Neural cell (in vitro differentiated cells): Measurements from ENCODE around the gene C9orf43. TPM values are rescaled to one million over a fixed set of nuclear protein-coding genes. Genes with fewer than 3 reads are reported as not detected.

ENCODE experiments used
- H2AFZ ChIP-seq: fragments of 200-600, 300-800 bp; sonication (generic), shearing (Covaris generic); 2 replicates; pipeline ENCODE4 v1.6.0; 2014; ENCODE audit warnings: low read depth, mild to moderate bottlenecking, antibody characterized with exemption, low read length, moderate library complexity
- H3F3A ChIP-seq: fragments of 200-600 bp; shearing (Covaris generic); 2 replicates; pipeline ENCODE4 v1.6.1; 2016; ENCODE audit warnings: mild to moderate bottlenecking, moderate library complexity, mixed read lengths, antibody characterized with exemption, low read length; ENCODE audit not compliant: insufficient read depth, poor library complexity, severe bottlenecking
- H3K27ac ChIP-seq: fragments of 200-600, 300-800 bp; sonication (generic), shearing (Covaris generic); 2 replicates; pipeline ENCODE4 v1.5.1; 2014; ENCODE audit warnings: mild to moderate bottlenecking, low read length, moderate library complexity
- H3K27me3 ChIP-seq: fragments of 300-800, 200-600 bp; sonication (generic), shearing (Covaris generic); 2 replicates; pipeline ENCODE4 v1.6.0; 2014; ENCODE audit warnings: mild to moderate bottlenecking, low read depth, low read length, moderate library complexity; ENCODE audit not compliant: insufficient read depth
- H3K36me3 ChIP-seq: fragments of 300-800, 200-600 bp; sonication (generic), shearing (Covaris generic); 2 replicates; pipeline ENCODE4 v1.5.1; 2014; ENCODE audit warnings: mild to moderate bottlenecking, antibody characterized with exemption, low read length, moderate library complexity; ENCODE audit not compliant: insufficient read depth
- H3K4me2 ChIP-seq: fragments of 300-800, 200-600 bp; sonication (generic), shearing (Covaris generic); 2 replicates; pipeline ENCODE4 v1.6.0; 2014; ENCODE audit warnings: mild to moderate bottlenecking, low read length
- H3K4me3 ChIP-seq: fragments of 300-800, 200-600 bp; sonication (generic), shearing (Covaris generic); 2 replicates; pipeline ENCODE4 v1.5.1; 2014; ENCODE audit warnings: mild to moderate bottlenecking, low read length, moderate library complexity
- H3K79me2 ChIP-seq: fragments of 200-600 bp; shearing (Covaris generic); replicated peaks from 2 replicates; pipeline ENCODE4 v1.6.0; 2014; ENCODE audit warnings: mild to moderate bottlenecking, low read length, moderate library complexity; ENCODE audit not compliant: insufficient read depth
- H3K9ac ChIP-seq: fragments of 300-800, 200-600 bp; sonication (generic), shearing (Covaris generic); 2 replicates; pipeline ENCODE4 v1.6.1; 2016; ENCODE audit warnings: mild to moderate bottlenecking, low read length, mixed read lengths
- H3K9me2 ChIP-seq: fragments of 200-600 bp; shearing (Covaris generic); 2 replicates; pipeline ENCODE4 v1.6.1; 2016; ENCODE audit warnings: mild to moderate bottlenecking, low read length, mixed read lengths; ENCODE audit not compliant: insufficient read depth
- H3K9me3 ChIP-seq: fragments of 200-600, 300-800 bp; sonication (generic), shearing (Covaris generic); 2 replicates; pipeline ENCODE4 v1.6.1; 2016; ENCODE audit warnings: mild to moderate bottlenecking, mixed run types, low read length, moderate library complexity, mixed read lengths
- H4K20me1 ChIP-seq: fragments of 200-600 bp; shearing (Covaris generic); 2 replicates; pipeline ENCODE4 v1.6.1; 2016; ENCODE audit warnings: mild to moderate bottlenecking, mixed run types; ENCODE audit not compliant: insufficient read depth
- CTCF ChIP-seq: fragments of 450-650 bp; IDR thresholded peaks from 2 replicates; pipeline ENCODE4 v1.5.1; 2014; ENCODE audit warnings: antibody characterized with exemption, mild to moderate bottlenecking, moderate library complexity; ENCODE audit not compliant: poor library complexity, severe bottlenecking
- EP300 ChIP-seq: fragments of 450-650 bp; conservative IDR thresholded peaks from 2 replicates; pipeline ENCODE4 v1.6.1; 2014; ENCODE audit warnings: antibody characterized with exemption, mild to moderate bottlenecking, moderate library complexity; ENCODE audit not compliant: poor library complexity, severe bottlenecking
- EZH2 ChIP-seq: fragments of 200-600, 300-800 bp; shearing (Covaris generic), sonication (generic); IDR thresholded peaks from 2 replicates; pipeline ENCODE4 v1.6.1; 2014; ENCODE audit warnings: antibody characterized with exemption, low read length, borderline replicate concordance, mild to moderate bottlenecking; ENCODE audit not compliant: insufficient read depth, poor library complexity, severe bottlenecking
- MXI1 ChIP-seq: fragments of 450-650 bp; conservative IDR thresholded peaks from 2 replicates; pipeline ENCODE4 v1.6.1; 2014; ENCODE audit warnings: antibody characterized with exemption, mild to moderate bottlenecking; ENCODE audit not compliant: poor library complexity, severe bottlenecking
- POLR2AphosphoS5 ChIP-seq: IDR thresholded peaks from 2 replicates; pipeline ENCODE4 v1.6.1; 2012
- RAD21 ChIP-seq: fragments of 450-650 bp; conservative IDR thresholded peaks from 2 replicates; pipeline ENCODE4 v1.6.1; 2014; ENCODE audit warnings: antibody characterized with exemption, mild to moderate bottlenecking, moderate library complexity
- REST ChIP-seq: IDR thresholded peaks from 2 replicates; pipeline ENCODE4 v1.6.1; 2012; ENCODE audit warnings: borderline replicate concordance
- SMC3 ChIP-seq: fragments of 450-650 bp; conservative IDR thresholded peaks from 2 replicates; pipeline ENCODE4 v1.6.1; 2014; ENCODE audit warnings: antibody characterized with exemption, mild to moderate bottlenecking, moderate library complexity; ENCODE audit not compliant: poor library complexity
- TAF1 ChIP-seq: IDR thresholded peaks from 2 replicates; pipeline ENCODE4 v1.6.1; 2012; ENCODE audit warnings: low read depth
- polyA minus RNA-seq: library from RNA; depleted of rRNA, polyadenylated mRNA; stranded (reverse); fragments of >200 nt; gene quantifications from 2 replicates; pipeline ENCODE4 v1.2.3, GENCODE V29; 2014
- polyA plus RNA-seq: library from polyadenylated mRNA; depleted of rRNA; stranded (reverse); fragments of >200 nt; gene quantifications from 2 replicates; pipeline ENCODE4 v1.2.3, GENCODE V29; 2014

C9orf43 gene
- polyA plus RNA-seq, result 0.33 TPM in 1 of 2 replicates, not detected in the other
- polyA minus RNA-seq, result 0.46 and 0.73 TPM in 2 replicates

GRCh38 chr9:113410207-113410864, at the start of gene C9orf43, which contains the start of gene POLE3:
C9orf43 (plus strand) TSS chr9:113410747; CDS start chr9:113413494, 2,747 bp downstream.
POLE3 (minus strand) TSS chr9:113410675; CDS start chr9:113410293, 382 bp downstream.
- TF ChIP-seq CTCF (no peak), RAD21 (no peak), POLR2AphosphoS5 (peak; percentile 69), EP300 (peak; percentile 82), REST (peak; percentile 78), MXI1 (peak; percentile 91), EZH2 (no peak), TAF1 (peak; percentile 78), SMC3 (peak; percentile 28)
- Histone ChIP-seq H3K4me3 (peak within 1 kb of the TSS; percentile 89), H3K9me2 (no peaks in the 10 kb centered on the region), H3K4me2 (peak within 1 kb of the TSS; percentile 66), H3K9me3 (no peaks in the 10 kb centered on the region), H3F3A (peaks cover 2% of the 10 kb centered on the region), H3K79me2 (peaks cover 13% of the 10 kb centered on the region), H3K9ac (peak within 1 kb of the TSS; percentile 91), H4K20me1 (no peaks in the 10 kb centered on the region), H2AFZ (peak within 1 kb of the TSS; percentile 77), H3K27me3 (no peaks in the 10 kb centered on the region), H3K27ac (peak within 1 kb of the TSS; percentile 98), H3K36me3 (no peaks in the 10 kb centered on the region)

- Histone ChIP-seq H3K9me2 (no peaks in the 10 kb centered on the region), H4K20me1 (no peaks in the 10 kb centered on the region), H3K27ac (no peak overlapping the region), H3K4me2 (no peak overlapping the region), H3K27me3 (no peaks in the 10 kb centered on the region), H2AFZ (no peak overlapping the region), H3K36me3 (no peaks in the 10 kb centered on the region), H3K4me3 (no peak overlapping the region), H3F3A (no peaks in the 10 kb centered on the region), H3K9me3 (no peaks in the 10 kb centered on the region), H3K79me2 (no peaks in the 10 kb centered on the region), H3K9ac (no peak overlapping the region)
- TF ChIP-seq REST (no peak), MXI1 (no peak), CTCF (no peak), EZH2 (no peak), SMC3 (no peak), POLR2AphosphoS5 (no peak), RAD21 (no peak), EP300 (no peak), TAF1 (no peak)
Observed at GRCh38 chr9:113361304-113362018, 49.1 kb upstream of the C9orf43 start.
